Neutrophil (primary cell): Measurements from ENCODE around the gene ATG101.

Source experiments
- H3K27ac ChIP-seq: fragments of 200-600 bp; sonication (generic); 2 replicates; pipeline ENCODE4 v1.5.1; 2016; ENCODE audit warnings: mild to moderate bottlenecking, moderate library complexity
- H3K27me3 ChIP-seq: fragments of 200-600 bp; sonication (generic); 2 replicates; pipeline ENCODE4 v1.6.0; 2016; ENCODE audit warnings: mild to moderate bottlenecking
- H3K36me3 ChIP-seq: fragments of 200-600 bp; sonication (generic); 2 replicates; pipeline ENCODE4 v1.5.1; 2017
- H3K4me1 ChIP-seq, 2 experiments: fragments of 200-600 bp in 1 of 2; sonication (generic) in 1 of 2; 1 replicate in 1 of 2; 2 replicates in 1 of 2; pipeline versions ENCODE4 v1.5.1 to v1.6.1; 2013 to 2016; ENCODE audit warnings: low read depth in 1 of 2, low read length in 1 of 2, mild to moderate bottlenecking in 1 of 2, moderate library complexity in 1 of 2; ENCODE audit not compliant: control insufficient read depth in 1 of 2, insufficient read depth in 1 of 2
- H3K4me3 ChIP-seq, 2 experiments: fragments of 200-600 bp in 1 of 2; sonication (generic) in 1 of 2; 1 replicate in 1 of 2; 2 replicates in 1 of 2; pipeline ENCODE4 v1.5.1; 2013 to 2016; ENCODE audit warnings: low read depth in 1 of 2, low read length in 1 of 2, mild to moderate bottlenecking in 1 of 2, moderate library complexity in 1 of 2
- H3K9me3 ChIP-seq: fragments of 200-600 bp; sonication (generic); 2 replicates; pipeline ENCODE4 v1.5.1; 2016
- TF ChIP-seq, protein P1 (sequence below): fragments of 200-600 bp; sonication (generic); IDR thresholded peaks from 2 replicates; pipeline ENCODE4 v1.5.1; 2016; ENCODE audit warnings: antibody characterized with exemption

ATG101 gene

DNA sequence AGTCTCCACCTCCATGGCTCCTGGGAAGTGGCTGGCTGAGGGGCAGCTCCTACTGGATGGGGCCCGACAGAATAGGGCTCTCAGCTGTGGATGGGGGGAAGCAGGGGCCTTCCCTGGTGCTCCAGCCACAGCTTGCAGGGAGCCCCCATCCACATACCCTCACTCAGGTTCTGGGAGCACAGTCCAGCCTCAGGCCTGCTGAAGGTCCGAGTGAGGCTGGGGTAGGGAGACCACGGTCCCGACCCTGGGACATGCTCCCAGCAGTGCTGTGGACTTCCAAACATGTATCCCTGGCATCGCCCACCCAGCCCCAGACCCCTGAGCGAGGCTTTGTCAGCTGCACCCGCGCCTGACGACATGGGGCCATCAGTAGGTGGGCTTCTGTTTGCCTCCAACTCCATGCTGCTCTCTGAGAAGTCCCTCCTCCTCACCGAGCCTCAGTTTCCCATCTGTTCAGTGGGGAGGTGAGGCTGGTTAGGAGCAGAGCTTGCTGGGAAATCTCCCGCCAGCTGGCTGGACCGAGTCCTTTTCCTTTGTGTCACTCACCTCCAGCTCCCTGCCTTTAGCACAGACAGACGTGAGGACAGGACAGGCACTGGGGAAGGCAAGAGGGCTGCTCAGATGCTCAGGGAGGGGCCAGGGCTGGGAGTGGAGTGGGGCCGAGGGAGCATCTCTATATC, 9.1 kb upstream of the ATG101 start:
- TF ChIP-seq, protein P1, sequence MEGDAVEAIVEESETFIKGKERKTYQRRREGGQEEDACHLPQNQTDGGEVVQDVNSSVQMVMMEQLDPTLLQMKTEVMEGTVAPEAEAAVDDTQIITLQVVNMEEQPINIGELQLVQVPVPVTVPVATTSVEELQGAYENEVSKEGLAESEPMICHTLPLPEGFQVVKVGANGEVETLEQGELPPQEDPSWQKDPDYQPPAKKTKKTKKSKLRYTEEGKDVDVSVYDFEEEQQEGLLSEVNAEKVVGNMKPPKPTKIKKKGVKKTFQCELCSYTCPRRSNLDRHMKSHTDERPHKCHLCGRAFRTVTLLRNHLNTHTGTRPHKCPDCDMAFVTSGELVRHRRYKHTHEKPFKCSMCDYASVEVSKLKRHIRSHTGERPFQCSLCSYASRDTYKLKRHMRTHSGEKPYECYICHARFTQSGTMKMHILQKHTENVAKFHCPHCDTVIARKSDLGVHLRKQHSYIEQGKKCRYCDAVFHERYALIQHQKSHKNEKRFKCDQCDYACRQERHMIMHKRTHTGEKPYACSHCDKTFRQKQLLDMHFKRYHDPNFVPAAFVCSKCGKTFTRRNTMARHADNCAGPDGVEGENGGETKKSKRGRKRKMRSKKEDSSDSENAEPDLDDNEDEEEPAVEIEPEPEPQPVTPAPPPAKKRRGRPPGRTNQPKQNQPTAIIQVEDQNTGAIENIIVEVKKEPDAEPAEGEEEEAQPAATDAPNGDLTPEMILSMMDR: no peak
- no peaks in the 10 kb centered on the region for H3K4me1 ChIP-seq

GRCh38 chr12:52061470-52062166, 8.2 kb upstream of the ATG101 start:
- peaks cover 24% of the 10 kb centered on the region for H3K27me3 ChIP-seq
- TF ChIP-seq, protein P1: no peak
- H3K36me3 ChIP-seq: no peaks in the 10 kb centered on the region
- no peak overlapping the region for H3K27ac ChIP-seq
- no peaks in the 10 kb centered on the region for H3K9me3 ChIP-seq
- no peaks in the 10 kb centered on the region for H3K4me1 ChIP-seq
- H3K4me3 ChIP-seq: no peak overlapping the region

More for the DNA sequence above, 9.1 kb upstream of the ATG101 start:
- H3K27me3 ChIP-seq: peaks cover 14% of the 10 kb centered on the region
- H3K27ac ChIP-seq: no peak overlapping the region
- no peaks in the 10 kb centered on the region for H3K9me3 ChIP-seq
- no peak overlapping the region for H3K4me3 ChIP-seq
- H3K36me3 ChIP-seq: no peaks in the 10 kb centered on the region

DNA sequence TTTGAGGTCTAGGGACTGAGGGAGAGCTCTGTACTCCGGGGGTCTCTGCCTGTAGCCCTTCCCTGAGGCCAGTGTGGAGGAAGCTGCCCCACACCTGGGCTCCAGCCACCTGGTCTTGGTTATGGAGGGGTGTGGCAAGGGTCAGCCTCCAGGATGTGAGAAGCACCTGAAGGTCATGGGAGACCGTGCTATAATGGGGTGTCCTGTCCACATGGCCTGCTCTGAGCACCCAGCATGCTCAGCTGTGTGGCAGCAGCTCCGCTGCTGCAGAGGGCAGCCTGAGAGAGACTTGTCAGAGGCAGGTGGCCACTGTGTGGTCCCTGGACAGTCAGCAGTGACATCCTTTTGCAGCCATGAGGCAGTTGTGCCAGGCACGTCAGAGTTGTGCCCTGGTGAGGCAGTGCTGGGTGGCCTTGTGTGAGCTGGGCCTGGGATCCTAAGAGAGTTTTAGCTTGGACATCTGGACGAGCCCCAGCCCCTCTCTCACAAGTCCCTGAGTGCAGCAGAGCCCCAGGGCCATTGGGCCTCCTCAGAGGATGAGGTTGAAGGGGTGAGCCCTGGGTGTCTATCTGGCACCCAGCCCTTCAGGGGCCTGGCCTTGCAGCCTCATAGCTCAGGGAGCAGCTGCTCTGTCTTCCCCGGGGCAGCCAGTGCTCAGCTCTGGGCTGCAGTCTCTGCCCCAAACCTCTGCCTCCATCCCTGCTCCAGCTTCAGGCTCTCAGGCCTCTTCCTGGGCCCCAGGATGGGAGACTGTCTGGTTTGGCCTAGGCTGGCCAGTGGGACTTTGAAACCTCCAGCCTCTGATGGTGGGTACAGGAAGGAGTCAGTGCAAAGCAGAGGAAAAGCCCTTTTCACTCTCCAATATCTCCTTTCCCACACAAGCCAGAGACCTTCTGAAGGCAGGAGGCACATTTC, 7.4 kb upstream of the ATG101 start:
- H3K36me3 ChIP-seq: no peaks in the 10 kb centered on the region
- H3K4me1 ChIP-seq: no peaks in the 10 kb centered on the region
- no peak overlapping the region for H3K27ac ChIP-seq
- H3K27me3 ChIP-seq: peaks cover 32% of the 10 kb centered on the region
- no peaks in the 10 kb centered on the region for H3K9me3 ChIP-seq
- H3K4me3 ChIP-seq: no peak overlapping the region
- TF ChIP-seq, protein P1: no peak

DNA sequence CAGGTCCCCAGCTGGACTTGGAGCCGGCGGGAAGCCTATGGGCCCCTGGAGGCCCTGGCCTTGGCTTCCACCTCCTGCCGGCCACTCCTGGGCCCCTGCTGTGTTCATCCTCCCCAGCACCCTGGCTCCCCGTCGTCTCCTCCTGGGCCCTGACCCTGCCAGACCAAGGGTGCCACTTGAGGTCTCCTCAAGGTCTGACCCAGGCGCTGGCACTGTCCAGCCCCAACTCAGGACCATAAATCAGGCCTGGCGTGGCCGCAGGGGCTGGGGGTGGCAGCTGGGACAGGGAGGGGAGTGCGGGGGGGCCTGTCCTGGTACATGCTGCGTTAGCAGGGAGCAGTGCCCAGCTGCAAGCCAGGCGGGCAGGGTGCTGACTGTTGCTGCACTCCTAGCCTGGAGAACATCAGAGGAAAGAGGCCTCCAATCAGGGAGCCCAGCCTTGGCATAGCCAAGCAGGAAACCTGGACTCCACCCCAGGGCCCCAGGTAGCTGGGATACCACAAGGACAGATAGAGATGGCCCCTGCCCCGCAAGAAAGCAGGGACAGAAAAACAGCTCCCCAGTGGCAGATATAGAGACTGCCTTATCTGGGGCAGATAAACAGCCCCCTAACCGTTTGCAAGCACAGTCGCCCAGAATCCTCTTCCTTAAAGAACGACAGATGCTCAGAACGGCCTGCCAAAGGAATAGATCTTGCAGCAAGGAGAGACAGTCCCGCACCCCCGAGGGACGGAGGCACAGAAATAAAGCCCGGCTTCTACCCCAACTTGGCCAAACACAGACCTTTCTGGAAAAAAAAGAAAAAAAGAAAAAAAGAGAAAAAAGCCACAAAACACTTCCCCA, 6.5 kb upstream of the ATG101 start:
- peaks cover 38% of the 10 kb centered on the region for H3K27me3 ChIP-seq
- no peaks in the 10 kb centered on the region for H3K9me3 ChIP-seq

More for the DNA sequence above, 6.5 kb upstream of the ATG101 start:
- TF ChIP-seq, protein P1: no peak
- Histone ChIP-seq H3K4me3 (no peak overlapping the region), H3K36me3 (no peaks in the 10 kb centered on the region), H3K4me1 (no peaks in the 10 kb centered on the region), H3K27ac (no peak overlapping the region)
